Stimulated activated CD4-positive, alpha-beta T cell treated with anti-CD3 and anti-CD28 coated beads, Interleukin-1b, Interleukin-23, amount 100 ng/mL, for 4 hours (primary cell): Measurements from ENCODE around the gene UCP3.

Source experiments
- DNase-seq, 2 donors: peaks; one replicate each; pipeline ENCODE4 v3.0.0-alpha.2; 2020; ENCODE audit warnings: low read depth in 2 of 2

UCP3 gene

DNA sequence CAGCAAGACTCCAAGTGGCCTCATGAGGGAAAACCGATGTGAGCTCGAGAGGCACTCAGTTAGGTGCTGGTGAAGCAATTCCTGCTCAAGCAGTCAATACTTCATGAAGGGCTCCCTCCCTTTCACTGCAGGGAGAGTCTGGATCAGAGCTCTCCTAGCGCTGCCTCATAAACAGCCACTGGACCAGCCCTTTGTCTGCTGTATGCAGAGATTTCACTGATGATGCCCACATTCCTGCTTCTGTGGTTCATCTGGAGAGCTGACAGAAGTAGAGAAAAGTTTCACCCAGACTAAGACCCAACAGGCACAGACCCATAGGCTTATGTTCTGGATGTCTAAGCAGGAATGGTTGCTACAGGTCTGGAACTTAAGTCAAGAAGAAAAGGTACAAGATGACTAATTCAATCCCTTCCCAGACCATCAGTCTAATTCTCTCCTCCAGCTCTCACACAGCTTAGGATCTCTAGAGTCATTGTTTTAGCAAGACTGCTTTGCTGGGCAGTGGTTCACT lies 30.3 kb downstream of the UCP3 start:
- no peak for DNase-seq

DNA sequence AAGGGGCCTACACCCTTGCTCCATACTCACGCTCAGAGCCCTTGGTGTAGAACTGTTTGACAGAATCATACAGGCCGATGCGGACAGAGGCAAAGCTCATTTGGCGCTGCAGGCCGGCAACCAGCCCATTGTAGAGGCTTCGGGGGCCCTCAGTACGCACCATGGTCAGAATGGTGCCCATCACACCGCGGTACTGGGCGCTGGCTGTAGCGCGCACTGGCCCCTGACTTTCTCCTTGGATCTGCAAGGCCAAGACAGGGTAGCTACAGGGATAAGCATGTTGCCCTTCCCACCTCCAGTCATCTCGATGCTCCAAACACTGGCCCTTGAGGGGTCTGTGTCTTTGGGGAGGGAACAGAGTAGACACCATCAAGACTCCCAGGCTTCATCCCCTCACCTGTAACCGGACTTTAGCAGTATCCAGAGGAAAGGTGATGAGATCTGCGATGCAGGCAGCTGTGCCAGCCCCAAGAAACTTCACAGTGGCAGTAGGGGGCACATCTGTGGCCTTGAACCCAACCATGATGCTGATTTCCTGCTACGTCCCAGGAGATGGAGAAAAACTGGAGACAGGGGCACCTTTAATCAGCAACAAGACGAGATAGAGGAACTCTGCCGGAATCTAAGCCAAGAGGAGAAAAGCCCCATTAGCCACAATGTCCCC lies 30.9 kb downstream of the UCP3 start:
- DNase-seq, result no peak

GRCh38 chr11:73976451-73977151 lies 32.3 kb downstream of the UCP3 start:
- no peak for DNase-seq

- DNase-seq, result no peak
Observed at GRCh38 chr11:73975479-73975757, 33.5 kb downstream of the UCP3 start.

DNA sequence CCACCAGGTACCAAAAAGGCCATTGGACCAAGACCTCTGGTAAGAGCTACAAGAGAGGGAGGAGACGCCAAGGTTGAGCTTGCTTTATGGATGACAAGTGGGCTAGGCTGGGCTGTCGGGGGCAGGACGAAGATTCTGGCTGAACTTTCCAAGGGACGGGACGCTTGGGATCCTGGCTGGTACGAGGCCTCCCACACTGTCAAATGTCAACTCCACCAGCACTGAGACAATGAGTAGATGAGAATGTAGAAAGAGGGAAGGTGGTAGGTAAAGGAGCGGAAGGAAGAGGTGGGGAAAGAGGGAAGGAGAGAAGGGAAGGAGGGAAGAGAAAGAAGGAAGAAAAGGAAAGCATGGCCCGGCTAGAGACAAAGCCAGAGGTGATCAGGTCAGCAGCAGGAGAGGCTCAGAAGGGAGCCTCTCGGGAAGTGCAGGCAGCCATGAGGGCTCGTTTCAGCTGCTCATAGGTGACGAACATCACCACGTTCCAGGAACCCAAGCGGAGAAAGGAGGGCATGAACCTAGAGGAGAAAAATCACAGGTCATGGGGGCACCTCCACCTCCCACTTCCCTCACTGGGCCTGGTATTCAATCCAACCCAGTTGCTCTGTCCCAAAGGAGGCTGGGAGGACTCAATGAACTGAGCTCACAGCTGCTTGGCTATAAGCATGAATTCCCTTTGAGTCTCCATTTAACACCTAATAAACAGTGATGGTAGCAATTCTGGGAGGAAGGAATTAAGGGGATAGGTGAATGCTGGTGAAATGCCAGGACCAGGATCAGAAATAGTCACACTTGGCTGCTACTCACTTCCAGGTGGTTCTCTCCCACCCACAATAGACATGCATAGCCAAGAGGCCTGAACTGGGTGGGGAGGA lies 34.0 kb downstream of the UCP3 start:
- DNase-seq, result no peak

DNA sequence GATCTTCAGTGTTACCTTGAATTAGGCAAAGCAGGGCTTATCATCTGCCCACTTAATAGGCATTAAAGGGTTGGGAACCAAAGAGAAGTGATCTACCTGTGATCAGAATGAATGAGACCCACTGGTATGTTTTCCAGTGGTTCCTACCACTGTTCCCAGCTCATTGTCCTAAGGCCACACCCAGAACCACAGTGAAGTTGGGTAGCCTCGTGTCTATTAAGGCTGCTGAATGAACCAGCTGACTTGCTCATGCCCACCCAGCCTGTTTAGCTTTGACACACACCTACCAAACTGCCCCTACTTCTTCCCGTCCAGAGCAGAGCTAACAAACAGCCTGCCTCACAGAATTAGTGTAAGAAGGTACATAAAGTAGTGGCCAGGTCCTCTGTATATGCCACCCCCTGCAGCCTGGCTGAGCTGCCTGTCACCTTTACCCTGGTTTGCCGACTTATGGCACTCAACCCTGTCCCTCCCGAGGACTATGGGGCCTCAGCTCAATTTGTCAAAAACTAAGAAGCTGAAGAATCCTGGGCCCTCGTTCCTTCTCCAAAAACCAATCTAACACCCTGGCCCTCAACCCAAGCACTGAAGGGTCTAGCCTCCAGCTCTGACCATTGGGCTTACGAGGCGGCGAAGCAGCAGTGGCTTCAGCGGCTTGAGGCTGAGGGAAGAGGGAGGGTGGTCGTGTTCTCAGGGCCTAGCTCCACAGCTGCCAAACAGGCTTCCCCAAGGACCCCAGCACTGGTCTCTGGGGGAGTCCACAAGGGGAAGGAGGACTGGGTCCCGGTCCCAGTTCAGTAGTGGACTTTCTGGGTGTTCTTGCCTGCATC lies 36.0 kb downstream of the UCP3 start:
- DNase-seq, result no peak

DNA sequence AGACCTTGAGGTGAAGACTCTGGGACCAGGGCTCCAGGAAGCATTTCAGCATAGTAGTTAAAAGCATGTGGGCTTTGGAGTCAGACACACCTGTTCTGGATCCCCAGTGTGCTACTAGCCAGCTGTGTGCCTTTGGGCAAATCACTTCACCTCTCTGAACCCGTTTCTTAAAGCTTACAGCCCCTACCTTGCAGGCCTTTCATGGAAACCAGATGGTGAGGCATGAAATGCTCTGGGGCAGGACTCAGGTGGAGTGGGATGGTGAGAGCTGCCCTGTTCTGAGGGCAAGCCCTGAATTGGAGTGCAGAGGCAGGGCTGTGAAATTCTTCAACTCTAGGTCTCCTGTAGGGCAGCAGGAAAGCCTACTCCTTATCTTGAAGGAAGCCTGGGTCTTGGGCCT lies 36.7 kb downstream of the UCP3 start:
- no peak for DNase-seq

DNA sequence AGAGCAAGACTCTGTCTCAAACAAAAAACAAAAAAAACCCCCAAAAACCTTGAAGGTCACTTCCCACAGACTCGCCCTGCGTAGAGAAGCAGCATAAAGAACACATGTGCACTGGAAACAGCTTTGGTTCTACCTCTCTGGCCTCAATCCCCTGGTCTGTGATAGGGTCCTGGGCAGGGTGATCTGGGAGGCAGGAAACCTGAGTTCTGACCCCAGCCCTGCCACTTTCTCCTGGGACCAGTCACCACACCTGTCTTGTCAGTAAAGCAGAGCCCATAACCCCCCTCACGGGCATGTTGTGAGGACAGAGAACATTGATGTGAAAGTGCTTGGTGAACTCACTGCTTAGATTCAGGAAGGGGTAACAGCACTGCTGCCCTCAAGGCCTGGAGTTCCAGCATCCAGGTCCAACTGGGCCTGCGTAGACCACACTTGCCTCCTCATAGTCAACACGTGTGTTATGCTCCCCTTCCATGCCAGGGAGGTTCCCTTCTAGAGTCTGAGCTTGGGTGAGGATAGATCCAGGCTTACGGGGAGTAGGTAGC lies 37.6 kb downstream of the UCP3 start:
- DNase-seq, result no peak

GRCh38 chr11:73969991-73970800 lies 38.7 kb downstream of the UCP3 start:
- no peak for DNase-seq

DNA sequence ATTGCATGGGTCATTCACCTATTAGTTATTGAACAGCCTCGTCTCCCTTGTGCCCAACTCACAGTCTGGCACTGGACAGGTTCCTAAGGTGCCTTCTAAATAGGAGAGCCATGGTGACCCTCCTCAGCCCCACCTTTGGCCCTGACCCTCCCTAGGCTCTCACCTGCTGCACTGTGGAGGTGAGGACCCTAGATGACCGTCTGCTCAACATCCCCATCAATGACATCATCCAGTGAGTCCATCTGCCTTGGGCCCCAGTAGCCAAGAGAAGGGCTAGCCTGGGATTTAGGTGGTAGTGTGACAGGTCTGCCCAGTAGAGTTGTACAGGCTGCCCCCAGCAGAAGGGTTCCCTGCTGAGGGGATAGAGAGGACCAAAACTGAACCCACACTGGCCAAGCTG lies 39.8 kb downstream of the UCP3 start:
- no peak for DNase-seq

DNA sequence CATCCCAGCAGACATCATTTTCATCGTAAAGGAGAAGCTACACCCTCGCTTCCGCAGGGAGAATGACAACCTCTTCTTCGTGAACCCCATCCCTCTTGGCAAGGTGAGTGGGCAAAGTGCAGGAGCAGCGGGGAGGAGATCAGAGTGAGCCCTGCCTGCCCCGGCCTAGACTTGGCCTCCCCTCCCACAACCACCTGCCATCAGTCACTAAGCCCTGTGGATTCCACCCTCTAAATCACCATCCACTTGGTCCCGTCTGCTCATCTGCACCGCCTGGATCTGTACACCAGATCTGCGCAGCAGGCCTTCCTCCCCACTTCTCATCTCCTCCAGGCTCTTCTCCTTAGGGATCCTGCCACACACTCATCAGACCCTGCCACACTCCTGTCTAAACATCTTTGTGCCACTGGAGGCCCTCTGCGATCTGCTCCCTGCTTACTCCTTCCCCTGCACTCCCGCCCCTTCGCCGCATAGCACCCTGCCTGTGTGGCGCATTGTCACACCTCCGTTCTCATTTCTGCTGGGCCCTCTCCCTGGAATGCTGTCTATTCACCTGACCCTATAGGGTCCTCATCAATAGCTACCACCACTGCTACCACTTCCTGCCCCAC lies 40.4 kb downstream of the UCP3 start:
- DNase-seq, result no peak

DNA sequence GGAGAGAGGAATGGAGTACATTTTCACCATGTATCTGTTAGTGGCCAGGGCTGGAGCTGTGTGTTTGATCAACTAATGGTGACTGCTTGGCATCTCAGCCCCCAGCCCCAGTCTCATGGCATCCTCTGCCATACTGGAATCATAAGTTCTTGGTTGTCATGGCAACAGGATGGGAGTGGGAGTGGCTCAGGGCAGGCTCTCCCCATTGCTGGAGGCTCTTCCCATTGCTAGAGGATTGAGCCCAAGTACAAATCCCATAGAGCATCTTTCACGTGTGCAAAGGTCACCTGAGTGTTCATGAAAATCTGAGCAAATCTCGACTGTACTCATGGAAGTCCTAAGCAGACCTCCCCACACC lies 43.1 kb downstream of the UCP3 start:
- DNase-seq, result no peak

DNA sequence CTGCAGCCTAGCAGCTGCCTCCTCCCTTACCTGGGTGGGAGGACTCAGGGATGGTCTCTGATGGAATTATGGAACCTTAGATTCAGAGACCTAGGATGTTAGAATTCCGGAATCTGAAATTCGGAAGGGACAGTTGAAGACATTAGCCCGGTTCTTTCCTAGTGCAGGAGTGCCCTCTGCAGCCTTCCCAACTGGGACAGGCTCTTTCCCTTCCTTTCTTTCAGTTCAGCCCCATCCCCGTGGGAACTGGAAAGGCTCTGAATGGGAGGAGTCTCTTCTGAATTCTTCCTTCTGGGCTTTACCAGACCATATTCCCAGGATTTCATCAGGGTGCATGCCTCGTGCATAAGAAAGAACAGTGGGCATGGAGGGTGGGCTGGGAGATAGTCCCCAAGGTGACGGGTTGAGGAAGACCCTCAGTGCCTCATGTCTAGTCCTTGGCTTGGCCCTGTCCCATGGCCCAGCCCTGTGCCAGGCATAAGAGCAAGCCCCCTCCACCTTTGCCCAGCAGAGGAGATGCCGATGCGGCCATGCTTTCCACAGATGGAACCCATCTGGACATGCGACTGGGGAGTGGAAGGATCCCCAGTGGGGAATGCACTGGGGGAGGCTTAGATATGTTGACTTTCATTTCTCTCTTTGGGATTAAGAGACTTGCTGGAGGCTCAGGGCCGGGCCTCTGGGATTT lies 43.7 kb downstream of the UCP3 start:
- DNase-seq, result no peak

GRCh38 chr11:73963861-73964260 lies 45.0 kb downstream of the UCP3 start:
- DNase-seq, result no peak

GRCh38 chr11:73962101-73962705 lies 46.7 kb downstream of the UCP3 start:
- DNase-seq, result no peak

DNA sequence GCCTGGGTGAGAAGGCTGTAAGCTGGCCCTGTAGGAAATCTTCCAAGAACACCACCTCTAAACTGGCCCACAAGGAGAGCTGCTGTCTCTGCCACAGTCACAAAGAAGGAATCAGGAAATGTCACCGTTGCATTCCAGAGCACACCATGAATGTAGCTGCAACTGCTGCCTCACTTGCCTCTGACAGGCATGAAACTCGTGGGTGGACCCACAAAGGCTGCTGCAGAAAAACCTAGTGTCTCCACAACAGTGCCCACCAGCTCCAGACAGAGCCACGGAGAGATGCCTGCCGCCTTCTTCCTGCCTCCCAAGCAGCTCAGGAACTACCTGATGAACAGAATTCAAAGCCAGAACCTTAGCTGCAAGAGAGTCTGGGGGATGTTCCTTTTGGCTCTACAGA lies 47.6 kb downstream of the UCP3 start:
- no peak for DNase-seq

DNA sequence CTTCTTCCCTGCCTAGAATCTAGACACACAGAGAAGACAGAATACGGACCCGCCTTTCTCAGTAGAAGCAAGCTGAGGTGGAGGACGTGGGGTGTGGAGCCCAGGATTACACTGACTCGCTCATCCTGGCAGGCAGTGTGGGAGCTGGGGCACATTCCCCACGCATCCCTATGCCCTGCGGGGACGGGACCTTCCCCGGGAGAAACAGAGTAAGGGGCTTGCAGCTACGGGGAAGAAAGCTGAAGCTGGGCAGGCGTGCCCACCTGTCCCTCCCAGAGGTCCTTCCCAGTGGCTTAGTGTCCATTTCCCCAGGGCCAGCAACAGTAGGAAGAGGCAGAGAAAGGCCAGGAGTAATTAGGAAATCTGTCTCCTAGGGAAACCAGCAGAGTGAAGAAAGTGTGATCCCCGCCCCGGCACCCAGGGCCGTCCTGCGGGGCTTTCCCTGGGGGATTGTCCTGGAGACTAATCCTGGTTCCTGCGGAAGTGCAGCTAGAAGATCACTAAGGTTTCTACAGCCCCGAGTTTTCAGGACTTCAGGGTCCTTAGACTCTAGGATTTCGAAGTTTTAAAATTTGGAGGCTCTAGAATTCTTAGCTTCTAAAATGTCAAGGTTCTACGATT lies 50.3 kb downstream of the UCP3 start:
- DNase-seq, result no peak

DNA sequence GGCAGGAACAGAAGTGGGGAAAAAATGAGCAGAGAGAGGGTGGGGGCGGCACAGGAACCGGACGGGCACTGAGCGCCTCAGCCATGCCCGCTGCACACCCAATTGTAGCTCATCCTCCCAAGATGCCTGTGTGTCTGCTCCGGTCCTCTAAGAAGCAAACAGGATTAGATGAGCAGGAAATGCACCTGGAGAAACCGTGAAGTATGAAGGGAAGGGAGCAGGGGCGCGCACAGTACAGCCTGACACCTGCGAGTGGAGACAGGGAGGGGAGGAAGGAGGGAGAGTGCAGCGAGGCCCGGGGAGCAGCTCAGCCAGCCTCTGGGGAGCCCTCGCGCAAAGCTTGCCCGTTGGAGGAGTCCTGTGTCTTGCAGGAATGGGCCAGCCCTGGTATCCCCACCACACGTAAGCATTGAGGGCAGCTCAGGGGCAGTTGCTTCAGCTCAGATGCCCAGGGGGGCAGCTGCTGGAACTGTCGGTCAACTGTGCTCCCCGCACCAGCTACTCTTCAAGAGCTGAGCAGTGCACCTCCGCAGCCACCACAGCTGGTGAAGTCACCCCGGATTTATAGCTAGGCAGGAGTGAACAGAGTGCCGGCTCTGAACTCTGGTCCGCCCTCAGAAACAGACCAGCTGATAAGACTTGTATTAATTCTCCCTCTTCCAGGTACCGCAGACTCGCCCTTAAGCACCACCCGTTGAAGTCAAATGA lies 51.1 kb downstream of the UCP3 start:
- DNase-seq, result no peak
